WTC11 (cell line): Measurements from ENCODE around the gene COL3A1. TPM values are rescaled to one million over a fixed set of nuclear protein-coding genes. Genes with fewer than 3 reads are reported as not detected.

Experiments used
- ATAC-seq: fragments of 200-7000 bp; cut with Tn5 transposase; 2 replicates; pipeline ENCODE4 v1.10.0; 2021; ENCODE audit warnings: mild to moderate bottlenecking, moderate library complexity
- CTCF ChIA-PET: fragments of 300-600 bp; sonication (Branson Sonifier 250); formaldehyde crosslinking; loops from one replicate; lab custom pipeline; 2021; ENCODE audit warnings: antibody characterized with exemption; lab: Charles Lee
- POLR2A ChIA-PET: fragments of 350-600 bp; sonication (Branson Sonifier 250); formaldehyde crosslinking; loops from one replicate; lab custom pipeline; 2021; ENCODE audit warnings: antibody characterized with exemption; lab: Charles Lee
- DNase-seq: peaks from one replicate; pipeline ENCODE4 v3.0.0; 2021; ENCODE audit warnings: low spot score
- H3K27ac Mint-ChIP-seq: 2 replicates; pipeline ENCODE4 v1.8.0; 2021; ENCODE audit warnings: mixed read lengths
- H3K27me3 Mint-ChIP-seq: 2 replicates; pipeline ENCODE4 v1.8.0; 2021; ENCODE audit warnings: low read depth, mild to moderate bottlenecking, moderate library complexity, mixed read lengths
- H3K36me3 Mint-ChIP-seq: 2 replicates; pipeline ENCODE4 v1.8.0; 2021; ENCODE audit warnings: mixed read lengths
- H3K4me1 Mint-ChIP-seq: 2 replicates; pipeline ENCODE4 v1.8.0; 2022; ENCODE audit warnings: mixed read lengths
- H3K4me3 Mint-ChIP-seq: 2 replicates; pipeline ENCODE4 v1.8.0; 2021; ENCODE audit warnings: mild to moderate bottlenecking, moderate library complexity, mixed read lengths
- H3K9me3 Mint-ChIP-seq: 2 replicates; pipeline ENCODE4 v1.8.0; 2021; ENCODE audit warnings: mixed read lengths
- CREB1 ChIP-seq: sonication (generic); formaldehyde crosslinking; IDR thresholded peaks from 2 replicates; pipeline ENCODE4 v1.8.0; 2023; ENCODE audit warnings: mild to moderate bottlenecking, missing genetic modification reagents
- ELF4 ChIP-seq: sonication (generic); formaldehyde crosslinking; IDR thresholded peaks from 2 replicates; pipeline ENCODE4 v1.8.1; 2022; ENCODE audit warnings: low read depth, mild to moderate bottlenecking, moderate library complexity, missing genetic modification reagents
- EMX1 ChIP-seq: fragments of 250-450 bp; sonication (Bioruptor Pico); IDR thresholded peaks from 2 replicates; pipeline ENCODE4 v1.8.0; 2021; ENCODE audit warnings: mild to moderate bottlenecking
- KAT7 ChIP-seq: sonication (generic); formaldehyde crosslinking; IDR thresholded peaks from 2 replicates; pipeline ENCODE4 v1.8.1; 2023; ENCODE audit warnings: missing genetic modification reagents, mild to moderate bottlenecking, borderline replicate concordance
- NR3C1 ChIP-seq: sonication (generic); formaldehyde crosslinking; conservative IDR thresholded peaks from 2 replicates; pipeline ENCODE4 v1.8.1; 2023; ENCODE audit warnings: low read depth, mild to moderate bottlenecking, missing genetic modification reagents
- ZNF219 ChIP-seq: sonication (generic); formaldehyde crosslinking; IDR thresholded peaks from 2 replicates; pipeline ENCODE4 v1.8.0; 2023; ENCODE audit warnings: missing genetic modification reagents, mild to moderate bottlenecking, borderline replicate concordance
- ZNF232 ChIP-seq: sonication (generic); formaldehyde crosslinking; IDR thresholded peaks from 2 replicates; pipeline ENCODE4 v1.8.0; 2022; ENCODE audit warnings: mild to moderate bottlenecking, missing genetic modification reagents
- total RNA-seq: library from RNA; stranded (reverse); gene quantifications from 3 replicates; pipeline ENCODE4 v1.2.3, GENCODE V29; 2021
- TF ChIP-seq, protein P1 (sequence below): sonication (generic); formaldehyde crosslinking; IDR thresholded peaks from 2 replicates; pipeline ENCODE4 v1.8.0; 2023; ENCODE audit warnings: missing genetic modification reagents, mild to moderate bottlenecking, borderline replicate concordance
- TF ChIP-seq, protein P2 (sequence below): sonication (generic); formaldehyde crosslinking; IDR thresholded peaks from 2 replicates; pipeline ENCODE4 v1.8.0; 2022; ENCODE audit warnings: mild to moderate bottlenecking, missing genetic modification reagents
- TF ChIP-seq, protein P3 (sequence below): sonication (generic); formaldehyde crosslinking; conservative IDR thresholded peaks from 2 replicates; pipeline ENCODE4 v1.8.1; 2022; ENCODE audit warnings: mild to moderate bottlenecking, missing genetic modification reagents
- TF ChIP-seq, protein P4 (sequence below): sonication (generic); formaldehyde crosslinking; IDR thresholded peaks from 2 replicates; pipeline ENCODE4 v1.8.0; 2023; ENCODE audit warnings: missing genetic modification reagents
- TF ChIP-seq, protein P5 (sequence below): sonication (generic); formaldehyde crosslinking; IDR thresholded peaks from 2 replicates; pipeline ENCODE4 v1.8.0; 2023; ENCODE audit warnings: mild to moderate bottlenecking, missing genetic modification reagents
- TF ChIP-seq, protein P6 (sequence below): sonication (generic); formaldehyde crosslinking; IDR thresholded peaks from 2 replicates; pipeline ENCODE4 v1.8.0; 2022; ENCODE audit warnings: mild to moderate bottlenecking, missing genetic modification reagents
- TF ChIP-seq, protein P7 (sequence below): sonication (generic); formaldehyde crosslinking; IDR thresholded peaks from 2 replicates; pipeline ENCODE4 v1.8.1; 2022; ENCODE audit warnings: low read depth, mild to moderate bottlenecking, moderate library complexity, missing genetic modification reagents, borderline replicate concordance
- TF ChIP-seq, protein P8 (sequence below): sonication (generic); formaldehyde crosslinking; IDR thresholded peaks from 2 replicates; pipeline ENCODE4 v1.8.1; 2022; ENCODE audit warnings: mild to moderate bottlenecking, moderate library complexity, missing genetic modification reagents

COL3A1 gene
- total RNA-seq, 1 experiment from 2014 or later = 0.61 TPM

DNA sequence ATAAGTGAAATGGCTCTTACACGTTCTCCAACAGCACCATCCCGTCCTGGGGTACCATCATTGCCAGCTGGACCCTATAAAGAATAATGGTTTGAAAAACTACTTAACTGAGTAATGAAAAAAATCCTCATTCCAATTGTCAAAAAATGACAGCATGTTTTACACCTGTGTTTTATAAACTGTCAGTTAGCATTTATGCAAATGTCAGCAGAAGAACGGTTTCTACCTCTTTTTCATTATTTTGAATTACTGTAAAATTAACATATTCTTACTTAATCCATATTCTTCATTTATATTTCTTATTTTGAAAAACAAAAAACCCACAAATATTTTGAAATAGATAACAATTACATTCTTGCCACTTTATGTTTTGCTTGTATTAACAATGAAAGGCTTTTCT is 74.0 kb downstream of the COL3A1 start:
- no peak for ATAC-seq
- no peaks in the 10 kb centered on the region for H3K9me3 Mint-ChIP-seq
- H3K4me1 Mint-ChIP-seq = no peaks in the 10 kb centered on the region
- H3K36me3 Mint-ChIP-seq = no peaks in the 10 kb centered on the region
- H3K4me3 Mint-ChIP-seq = no peak overlapping the region
- no peak overlapping the region for H3K27ac Mint-ChIP-seq
- ChIA-PET POLR2A (no interaction called here), CTCF (no interaction called here)
- no peak for DNase-seq
- no peaks in the 10 kb centered on the region for H3K27me3 Mint-ChIP-seq
- TF ChIP-seq, protein P1, sequence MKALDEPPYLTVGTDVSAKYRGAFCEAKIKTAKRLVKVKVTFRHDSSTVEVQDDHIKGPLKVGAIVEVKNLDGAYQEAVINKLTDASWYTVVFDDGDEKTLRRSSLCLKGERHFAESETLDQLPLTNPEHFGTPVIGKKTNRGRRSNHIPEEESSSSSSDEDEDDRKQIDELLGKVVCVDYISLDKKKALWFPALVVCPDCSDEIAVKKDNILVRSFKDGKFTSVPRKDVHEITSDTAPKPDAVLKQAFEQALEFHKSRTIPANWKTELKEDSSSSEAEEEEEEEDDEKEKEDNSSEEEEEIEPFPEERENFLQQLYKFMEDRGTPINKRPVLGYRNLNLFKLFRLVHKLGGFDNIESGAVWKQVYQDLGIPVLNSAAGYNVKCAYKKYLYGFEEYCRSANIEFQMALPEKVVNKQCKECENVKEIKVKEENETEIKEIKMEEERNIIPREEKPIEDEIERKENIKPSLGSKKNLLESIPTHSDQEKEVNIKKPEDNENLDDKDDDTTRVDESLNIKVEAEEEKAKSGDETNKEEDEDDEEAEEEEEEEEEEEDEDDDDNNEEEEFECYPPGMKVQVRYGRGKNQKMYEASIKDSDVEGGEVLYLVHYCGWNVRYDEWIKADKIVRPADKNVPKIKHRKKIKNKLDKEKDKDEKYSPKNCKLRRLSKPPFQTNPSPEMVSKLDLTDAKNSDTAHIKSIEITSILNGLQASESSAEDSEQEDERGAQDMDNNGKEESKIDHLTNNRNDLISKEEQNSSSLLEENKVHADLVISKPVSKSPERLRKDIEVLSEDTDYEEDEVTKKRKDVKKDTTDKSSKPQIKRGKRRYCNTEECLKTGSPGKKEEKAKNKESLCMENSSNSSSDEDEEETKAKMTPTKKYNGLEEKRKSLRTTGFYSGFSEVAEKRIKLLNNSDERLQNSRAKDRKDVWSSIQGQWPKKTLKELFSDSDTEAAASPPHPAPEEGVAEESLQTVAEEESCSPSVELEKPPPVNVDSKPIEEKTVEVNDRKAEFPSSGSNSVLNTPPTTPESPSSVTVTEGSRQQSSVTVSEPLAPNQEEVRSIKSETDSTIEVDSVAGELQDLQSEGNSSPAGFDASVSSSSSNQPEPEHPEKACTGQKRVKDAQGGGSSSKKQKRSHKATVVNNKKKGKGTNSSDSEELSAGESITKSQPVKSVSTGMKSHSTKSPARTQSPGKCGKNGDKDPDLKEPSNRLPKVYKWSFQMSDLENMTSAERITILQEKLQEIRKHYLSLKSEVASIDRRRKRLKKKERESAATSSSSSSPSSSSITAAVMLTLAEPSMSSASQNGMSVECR (CRISPR knock-in tag) = no peak
- TF ChIP-seq CREB1 (CRISPR knock-in tag) (no peak), ZNF219 (no peak), NR3C1 (CRISPR knock-in tag) (no peak), EMX1 (CRISPR knock-in tag) (no peak), KAT7 (CRISPR knock-in tag) (no peak), ELF4 (no peak), ZNF232 (CRISPR knock-in tag) (no peak)
- TF ChIP-seq, protein P2, sequence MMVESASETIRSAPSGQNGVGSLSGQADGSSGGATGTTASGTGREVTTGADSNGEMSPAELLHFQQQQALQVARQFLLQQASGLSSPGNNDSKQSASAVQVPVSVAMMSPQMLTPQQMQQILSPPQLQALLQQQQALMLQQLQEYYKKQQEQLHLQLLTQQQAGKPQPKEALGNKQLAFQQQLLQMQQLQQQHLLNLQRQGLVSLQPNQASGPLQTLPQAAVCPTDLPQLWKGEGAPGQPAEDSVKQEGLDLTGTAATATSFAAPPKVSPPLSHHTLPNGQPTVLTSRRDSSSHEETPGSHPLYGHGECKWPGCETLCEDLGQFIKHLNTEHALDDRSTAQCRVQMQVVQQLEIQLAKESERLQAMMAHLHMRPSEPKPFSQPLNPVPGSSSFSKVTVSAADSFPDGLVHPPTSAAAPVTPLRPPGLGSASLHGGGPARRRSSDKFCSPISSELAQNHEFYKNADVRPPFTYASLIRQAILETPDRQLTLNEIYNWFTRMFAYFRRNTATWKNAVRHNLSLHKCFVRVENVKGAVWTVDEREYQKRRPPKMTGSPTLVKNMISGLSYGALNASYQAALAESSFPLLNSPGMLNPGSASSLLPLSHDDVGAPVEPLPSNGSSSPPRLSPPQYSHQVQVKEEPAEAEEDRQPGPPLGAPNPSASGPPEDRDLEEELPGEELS (CRISPR knock-in tag) = no peak
- TF ChIP-seq, protein P3, sequence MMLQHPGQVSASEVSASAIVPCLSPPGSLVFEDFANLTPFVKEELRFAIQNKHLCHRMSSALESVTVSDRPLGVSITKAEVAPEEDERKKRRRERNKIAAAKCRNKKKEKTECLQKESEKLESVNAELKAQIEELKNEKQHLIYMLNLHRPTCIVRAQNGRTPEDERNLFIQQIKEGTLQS (CRISPR knock-in tag) = no peak
- TF ChIP-seq, protein P4, sequence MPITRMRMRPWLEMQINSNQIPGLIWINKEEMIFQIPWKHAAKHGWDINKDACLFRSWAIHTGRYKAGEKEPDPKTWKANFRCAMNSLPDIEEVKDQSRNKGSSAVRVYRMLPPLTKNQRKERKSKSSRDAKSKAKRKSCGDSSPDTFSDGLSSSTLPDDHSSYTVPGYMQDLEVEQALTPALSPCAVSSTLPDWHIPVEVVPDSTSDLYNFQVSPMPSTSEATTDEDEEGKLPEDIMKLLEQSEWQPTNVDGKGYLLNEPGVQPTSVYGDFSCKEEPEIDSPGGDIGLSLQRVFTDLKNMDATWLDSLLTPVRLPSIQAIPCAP = no peak
- TF ChIP-seq, protein P5, sequence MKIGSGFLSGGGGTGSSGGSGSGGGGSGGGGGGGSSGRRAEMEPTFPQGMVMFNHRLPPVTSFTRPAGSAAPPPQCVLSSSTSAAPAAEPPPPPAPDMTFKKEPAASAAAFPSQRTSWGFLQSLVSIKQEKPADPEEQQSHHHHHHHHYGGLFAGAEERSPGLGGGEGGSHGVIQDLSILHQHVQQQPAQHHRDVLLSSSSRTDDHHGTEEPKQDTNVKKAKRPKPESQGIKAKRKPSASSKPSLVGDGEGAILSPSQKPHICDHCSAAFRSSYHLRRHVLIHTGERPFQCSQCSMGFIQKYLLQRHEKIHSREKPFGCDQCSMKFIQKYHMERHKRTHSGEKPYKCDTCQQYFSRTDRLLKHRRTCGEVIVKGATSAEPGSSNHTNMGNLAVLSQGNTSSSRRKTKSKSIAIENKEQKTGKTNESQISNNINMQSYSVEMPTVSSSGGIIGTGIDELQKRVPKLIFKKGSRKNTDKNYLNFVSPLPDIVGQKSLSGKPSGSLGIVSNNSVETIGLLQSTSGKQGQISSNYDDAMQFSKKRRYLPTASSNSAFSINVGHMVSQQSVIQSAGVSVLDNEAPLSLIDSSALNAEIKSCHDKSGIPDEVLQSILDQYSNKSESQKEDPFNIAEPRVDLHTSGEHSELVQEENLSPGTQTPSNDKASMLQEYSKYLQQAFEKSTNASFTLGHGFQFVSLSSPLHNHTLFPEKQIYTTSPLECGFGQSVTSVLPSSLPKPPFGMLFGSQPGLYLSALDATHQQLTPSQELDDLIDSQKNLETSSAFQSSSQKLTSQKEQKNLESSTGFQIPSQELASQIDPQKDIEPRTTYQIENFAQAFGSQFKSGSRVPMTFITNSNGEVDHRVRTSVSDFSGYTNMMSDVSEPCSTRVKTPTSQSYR = no peak
- TF ChIP-seq, protein P6, sequence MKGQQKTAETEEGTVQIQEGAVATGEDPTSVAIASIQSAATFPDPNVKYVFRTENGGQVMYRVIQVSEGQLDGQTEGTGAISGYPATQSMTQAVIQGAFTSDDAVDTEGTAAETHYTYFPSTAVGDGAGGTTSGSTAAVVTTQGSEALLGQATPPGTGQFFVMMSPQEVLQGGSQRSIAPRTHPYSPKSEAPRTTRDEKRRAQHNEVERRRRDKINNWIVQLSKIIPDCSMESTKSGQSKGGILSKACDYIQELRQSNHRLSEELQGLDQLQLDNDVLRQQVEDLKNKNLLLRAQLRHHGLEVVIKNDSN = no peak
- TF ChIP-seq, protein P7, sequence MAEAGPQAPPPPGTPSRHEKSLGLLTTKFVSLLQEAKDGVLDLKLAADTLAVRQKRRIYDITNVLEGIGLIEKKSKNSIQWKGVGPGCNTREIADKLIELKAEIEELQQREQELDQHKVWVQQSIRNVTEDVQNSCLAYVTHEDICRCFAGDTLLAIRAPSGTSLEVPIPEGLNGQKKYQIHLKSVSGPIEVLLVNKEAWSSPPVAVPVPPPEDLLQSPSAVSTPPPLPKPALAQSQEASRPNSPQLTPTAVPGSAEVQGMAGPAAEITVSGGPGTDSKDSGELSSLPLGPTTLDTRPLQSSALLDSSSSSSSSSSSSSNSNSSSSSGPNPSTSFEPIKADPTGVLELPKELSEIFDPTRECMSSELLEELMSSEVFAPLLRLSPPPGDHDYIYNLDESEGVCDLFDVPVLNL = no peak
- TF ChIP-seq, protein P8, sequence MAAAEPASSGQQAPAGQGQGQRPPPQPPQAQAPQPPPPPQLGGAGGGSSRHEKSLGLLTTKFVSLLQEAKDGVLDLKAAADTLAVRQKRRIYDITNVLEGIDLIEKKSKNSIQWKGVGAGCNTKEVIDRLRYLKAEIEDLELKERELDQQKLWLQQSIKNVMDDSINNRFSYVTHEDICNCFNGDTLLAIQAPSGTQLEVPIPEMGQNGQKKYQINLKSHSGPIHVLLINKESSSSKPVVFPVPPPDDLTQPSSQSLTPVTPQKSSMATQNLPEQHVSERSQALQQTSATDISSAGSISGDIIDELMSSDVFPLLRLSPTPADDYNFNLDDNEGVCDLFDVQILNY (CRISPR knock-in tag) = no peak
